HL-60/S4 treated with retinoic acid at 250 ng/mL for 4 days and 3 days (cell line): ENCODE measurements around the gene FARP1.

ENCODE experiments used
- in situ Hi-C: fragments of 300-500 bp; cut with MboI; formaldehyde crosslinking; loops from 2 replicates; pipeline ENCODE4 v1.7.0; 2022; ENCODE audit warnings: low sequenced_read_pairs

Gene FARP1

DNA sequence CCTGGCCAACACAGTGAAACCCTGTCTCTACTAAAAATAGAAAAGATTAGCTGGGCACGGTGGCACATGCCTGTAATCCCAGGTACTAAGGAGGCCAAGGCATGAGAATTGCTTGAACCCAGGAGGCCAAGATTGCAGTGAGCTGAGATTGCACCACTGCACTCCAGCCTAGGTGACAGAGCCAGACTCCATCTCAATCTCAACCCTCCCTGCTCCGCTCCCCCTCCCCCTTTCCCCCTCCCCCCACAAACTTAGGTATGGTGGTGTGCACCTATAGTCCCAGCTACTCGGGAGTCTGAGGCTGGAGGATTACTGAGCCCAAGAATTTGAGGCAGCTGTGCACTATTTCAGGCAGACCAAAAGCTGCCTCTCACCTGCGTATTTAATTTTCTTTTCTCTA is 55.8 kb downstream of the FARP1 start:
- in situ Hi-C loops, result no loop called here

DNA sequence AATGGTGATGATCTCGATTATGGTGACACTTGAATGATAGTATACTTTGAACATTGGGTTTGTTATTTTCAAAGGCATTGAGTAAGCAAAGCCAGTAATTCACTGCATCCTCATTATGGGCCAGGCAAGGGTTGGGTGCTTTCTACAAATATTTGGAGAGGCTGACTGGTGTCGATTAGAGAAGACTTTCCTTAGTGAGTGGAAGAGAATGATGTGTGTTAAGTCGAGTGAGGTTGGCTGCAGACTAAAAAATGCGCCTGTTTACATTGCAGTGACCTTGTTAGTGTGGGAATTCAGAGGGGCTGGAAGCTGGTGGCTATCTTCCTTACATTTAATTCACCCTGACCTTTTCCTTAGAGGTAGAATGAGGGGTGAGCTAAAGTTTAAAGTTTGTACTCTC is 56.6 kb downstream of the FARP1 start:
- in situ Hi-C loops, result no loop called here

DNA sequence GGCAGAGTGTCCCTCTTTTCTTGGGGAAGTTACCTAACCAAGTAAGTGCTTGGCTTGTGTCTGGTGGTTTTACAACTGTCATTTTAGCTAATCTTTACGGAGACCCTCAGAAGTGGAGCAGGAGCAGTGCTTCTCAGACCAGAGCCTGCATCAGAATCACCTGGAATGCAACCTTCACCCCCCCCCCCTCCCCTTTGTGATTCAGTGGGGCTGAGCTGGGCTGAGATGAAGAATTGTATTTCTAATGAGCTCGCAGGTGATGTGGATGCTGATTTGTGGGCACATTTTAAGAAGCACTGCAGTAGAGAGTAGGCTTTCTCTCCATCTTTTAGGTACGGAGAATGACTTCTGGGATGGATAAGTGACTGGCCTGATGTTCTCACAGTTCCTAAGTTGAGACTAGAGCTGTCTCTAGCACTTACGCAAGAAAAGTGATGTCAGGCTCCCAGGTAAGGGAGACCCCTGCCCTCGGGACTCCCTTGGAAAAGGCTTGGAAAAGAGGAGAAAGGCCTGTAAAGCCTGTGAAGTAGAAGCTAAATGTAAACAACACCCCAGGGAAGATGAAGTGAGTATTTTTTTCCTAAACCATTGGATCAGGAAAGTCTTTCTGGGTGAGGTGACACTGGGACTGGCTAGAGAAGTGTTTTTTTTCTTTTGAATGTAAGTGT is 57.5 kb downstream of the FARP1 start:
- in situ Hi-C loops, result no loop called here

DNA sequence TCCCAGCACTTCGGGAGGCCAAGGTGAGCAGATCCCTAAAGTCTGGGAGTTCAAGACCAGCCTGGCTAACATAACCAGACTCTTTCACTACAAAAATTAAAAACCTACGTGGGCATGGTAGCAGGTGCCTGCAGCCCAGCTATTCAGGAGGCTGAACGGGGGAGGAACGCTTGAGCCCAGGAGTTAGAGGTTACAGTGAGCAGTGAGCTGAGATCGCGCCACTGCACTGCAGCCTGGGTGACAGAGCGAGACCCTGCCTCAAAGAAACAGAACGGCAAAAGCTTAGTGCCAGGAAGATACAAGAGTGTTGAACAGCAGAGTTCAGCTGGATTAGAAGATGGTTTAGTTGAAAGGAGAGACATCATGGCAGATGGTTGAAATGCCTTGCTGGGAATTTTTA is 58.3 kb downstream of the FARP1 start:
- in situ Hi-C loops, result no loop called here

DNA sequence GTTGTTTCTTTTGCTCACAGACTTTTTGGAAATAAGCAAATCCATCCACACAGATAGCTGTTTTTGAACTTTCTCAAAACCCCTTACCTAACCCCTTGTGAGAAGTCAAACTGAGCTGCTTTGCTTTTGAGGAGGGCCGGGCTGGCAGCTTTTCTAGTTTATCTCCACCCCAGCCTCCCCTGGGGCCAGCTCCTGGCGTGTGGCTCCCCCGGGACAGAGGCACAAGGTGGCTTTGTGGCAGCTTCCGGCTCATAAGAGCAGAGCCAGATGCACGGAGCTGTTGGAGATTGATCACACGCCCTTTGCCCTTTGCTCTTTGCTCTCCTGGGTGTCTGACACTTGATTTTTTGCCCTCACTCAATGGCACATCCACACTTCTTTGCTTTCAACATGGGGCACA is 59.1 kb downstream of the FARP1 start:
- in situ Hi-C loops, result no loop called here

DNA sequence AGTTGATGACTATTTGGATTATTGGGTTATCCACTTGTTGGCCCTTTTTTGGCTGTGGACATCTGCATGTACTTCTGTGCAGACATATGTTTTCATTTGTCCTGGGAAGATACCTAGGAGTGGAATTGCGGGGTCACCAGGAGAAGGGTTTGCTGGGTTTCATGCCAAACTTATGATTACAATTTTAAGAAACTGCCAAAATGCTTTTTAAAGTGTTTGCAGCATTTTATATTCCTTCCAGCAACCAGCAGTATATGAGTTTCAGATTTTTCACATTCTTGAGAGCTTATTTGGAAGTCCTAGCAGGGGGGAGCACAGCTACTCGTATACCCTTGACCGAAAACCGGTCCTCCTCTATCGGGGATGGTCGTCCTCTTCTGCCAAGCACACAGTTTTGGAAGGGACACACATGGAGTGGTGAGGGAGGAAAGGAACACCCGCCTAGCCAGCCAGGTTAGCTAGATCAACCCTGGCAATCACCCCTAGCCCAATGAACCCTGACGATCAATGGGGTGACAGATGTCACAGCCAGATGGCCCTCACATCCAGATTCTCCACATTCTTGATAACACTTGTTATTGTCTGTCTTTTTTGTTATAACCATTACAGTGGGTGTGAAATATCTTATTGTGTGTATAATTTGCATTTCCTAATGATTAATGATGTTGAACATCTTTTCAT is 60.9 kb downstream of the FARP1 start:
- in situ Hi-C loops, result no loop called here

DNA sequence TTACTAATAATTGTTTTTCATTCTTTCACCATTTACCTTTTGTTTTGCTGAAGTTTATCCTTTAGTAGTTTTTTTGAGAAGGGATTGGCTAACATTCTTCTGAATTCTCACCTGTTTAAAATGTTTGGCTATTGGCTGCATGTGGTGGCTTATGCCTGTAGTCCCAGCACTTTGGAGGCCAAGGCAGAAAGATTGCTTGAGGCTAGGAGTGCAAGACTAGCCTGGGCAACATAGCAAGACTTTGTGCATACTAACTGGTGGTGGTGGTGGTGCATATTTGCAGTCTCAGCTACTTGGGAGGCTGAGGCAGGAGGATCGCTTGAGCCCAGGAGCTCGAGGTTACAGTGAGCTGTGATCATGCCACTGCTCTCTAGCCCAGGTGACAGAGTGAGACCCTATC is 61.7 kb downstream of the FARP1 start:
- in situ Hi-C loops, result no loop called here

DNA sequence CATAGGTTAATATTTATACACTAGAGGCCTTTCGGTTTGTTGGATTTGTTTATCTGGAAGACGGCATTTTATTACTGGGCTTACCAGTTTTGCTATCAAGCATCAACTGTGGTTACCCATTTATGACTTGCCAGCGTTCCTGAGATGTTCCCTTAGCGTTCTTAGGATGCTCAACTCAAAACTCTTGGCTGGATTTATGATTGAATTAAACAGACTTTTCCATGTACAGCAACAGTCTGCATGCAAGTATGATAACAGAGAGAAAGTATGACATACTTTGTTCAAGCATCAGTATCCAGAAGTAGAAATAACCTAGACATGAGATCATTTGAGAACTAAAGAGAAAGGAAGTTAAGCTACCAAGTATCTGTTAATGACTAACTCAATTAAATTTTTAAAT is 64.1 kb downstream of the FARP1 start:
- in situ Hi-C loops, result no loop called here

DNA sequence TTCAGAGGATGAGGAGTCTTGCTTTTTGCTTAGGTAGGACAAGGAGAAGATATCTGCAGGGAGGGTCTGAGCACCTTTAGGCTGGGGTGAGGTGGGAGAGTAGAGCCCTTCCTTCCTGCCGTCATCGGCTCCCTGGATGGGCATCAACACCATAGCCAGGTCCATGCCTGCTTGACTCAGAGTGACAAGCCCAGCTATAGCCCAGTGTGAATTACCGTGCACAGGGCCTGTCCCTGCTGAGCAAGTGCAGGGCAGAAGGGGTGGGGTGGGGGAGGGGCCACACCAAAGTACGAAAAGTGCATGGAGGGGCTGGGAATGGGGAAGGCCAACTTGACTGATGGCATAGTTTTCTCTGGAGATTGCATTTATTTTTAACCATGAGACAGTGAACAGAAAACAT is 64.5 kb downstream of the FARP1 start:
- in situ Hi-C loops, result no loop called here

DNA sequence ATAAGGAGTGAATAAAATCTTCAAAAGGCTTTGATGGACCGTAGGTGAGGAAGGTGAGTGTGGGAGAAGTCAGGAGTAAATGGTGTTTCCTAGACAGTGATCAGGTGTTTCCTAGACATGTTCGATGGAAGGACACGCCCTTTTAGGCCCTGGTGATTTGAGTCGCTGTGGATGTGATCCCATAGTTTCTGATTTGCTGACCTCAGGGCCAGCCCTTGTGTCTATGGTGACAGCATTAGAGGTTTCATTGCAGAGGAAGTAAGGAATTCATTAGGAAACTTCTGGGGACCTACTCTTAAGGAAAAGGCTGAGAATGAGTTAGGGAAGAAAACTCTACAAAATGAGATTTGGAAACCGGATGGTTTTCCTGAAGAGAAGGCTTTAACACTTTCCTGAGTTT is 65.7 kb downstream of the FARP1 start:
- in situ Hi-C loops, result no loop called here

DNA sequence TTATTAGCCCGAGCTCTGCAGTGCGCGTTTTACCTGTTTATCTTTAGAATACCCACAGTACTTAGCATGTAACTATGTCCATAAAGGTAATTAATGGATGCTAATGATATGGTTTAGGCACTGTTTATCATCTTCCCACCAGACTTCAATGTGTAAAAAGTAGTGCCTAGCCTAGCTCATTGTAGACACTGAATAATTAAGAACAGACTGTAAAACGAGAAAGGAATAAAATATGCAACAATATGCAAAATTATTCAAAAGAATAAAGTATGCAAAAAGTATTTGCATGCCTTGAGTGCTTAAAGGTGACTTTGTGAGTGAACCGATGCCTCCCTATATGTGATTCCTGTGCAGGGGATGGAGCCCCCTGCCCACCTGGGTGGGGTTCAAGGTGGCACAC is 69.9 kb downstream of the FARP1 start:
- in situ Hi-C loops, result no loop called here

DNA sequence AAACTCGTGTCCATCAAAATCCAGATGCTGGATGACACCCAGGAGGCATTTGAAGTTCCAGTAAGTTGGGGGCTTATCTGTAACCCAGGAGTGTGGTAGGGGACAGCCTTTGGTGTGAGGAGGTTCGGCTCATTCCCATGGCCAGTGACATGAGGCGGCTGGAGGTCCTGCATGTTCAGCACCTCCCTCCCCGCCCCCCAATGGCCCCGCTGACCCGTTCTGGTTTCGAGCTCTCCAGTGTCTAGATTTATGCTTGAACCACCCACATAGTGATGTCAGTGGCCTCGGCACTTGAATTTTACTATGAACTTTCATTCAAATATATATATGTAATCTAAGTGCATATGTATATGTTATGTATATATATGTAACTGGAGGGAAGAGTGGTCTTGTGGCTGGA is 70.5 kb downstream of the FARP1 start:
- in situ Hi-C loops, result no loop called here

DNA sequence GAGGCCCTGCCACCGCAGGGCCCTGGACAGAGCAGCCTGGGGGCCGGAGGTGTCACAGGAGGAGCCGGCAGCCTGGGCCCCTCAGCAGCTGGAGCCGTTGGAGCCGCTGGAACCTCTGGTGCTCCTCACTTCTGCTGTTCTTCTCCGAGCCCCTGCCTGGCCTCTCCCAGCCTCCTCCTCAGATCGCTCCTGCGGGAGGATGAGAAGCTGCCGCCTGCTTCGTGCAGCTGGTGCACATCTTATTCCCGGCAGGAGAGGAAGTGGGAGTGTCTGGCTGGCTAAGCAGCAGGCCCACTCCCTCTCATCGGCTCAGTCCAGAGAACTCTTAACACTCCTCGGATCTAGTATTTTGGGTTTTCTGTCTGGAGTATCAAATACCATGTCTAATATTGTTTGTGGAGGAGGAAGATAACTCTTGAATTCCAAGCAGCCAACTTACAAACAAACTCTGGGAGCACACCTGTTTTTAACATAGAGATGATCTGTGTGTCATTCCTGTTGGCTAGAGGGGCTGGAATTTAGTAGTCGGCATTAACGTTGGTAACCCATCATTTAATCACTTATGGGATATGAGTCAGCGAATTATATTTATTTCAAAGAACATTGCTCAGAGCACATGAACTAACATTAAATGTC is 71.2 kb downstream of the FARP1 start:
- in situ Hi-C loops, result no loop called here

DNA sequence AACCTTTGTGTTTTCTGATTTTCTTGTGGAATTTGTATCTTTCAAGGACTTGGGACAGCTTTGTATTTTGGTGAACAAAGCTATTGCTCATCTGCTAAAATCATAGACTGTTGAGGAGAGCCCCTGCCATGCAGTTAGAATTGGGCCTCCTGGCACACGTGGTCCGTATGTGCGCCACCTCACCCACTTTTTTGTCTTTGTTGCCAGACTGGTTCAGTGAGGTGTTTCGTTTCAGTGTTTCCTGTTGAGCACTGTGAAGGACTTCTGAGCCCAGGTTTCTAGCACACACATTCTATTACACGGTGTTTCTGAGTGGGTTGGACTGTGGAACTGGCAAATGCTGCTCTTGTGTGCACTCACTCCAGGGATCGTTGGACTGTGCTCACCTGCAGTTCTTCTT is 71.8 kb downstream of the FARP1 start:
- in situ Hi-C loops, result no loop called here

DNA sequence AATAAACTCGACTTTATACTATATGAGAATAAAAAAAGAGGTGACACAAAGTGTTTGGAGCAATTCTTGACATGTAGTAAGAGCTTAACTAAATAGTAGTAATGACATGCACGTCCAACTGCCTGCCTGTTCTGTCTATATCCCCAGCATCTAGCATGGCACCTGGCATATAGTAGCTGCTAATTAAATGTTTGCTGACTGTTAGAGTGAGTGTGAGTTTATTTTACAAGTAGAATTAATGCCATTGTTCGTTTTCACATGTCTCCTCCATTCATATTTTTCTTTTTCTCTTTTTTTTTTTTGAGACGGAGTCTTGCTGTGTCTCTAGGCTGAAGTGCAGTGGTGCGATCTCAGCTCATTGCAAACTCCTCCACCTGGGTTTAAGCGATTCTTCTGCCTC is 72.6 kb downstream of the FARP1 start:
- in situ Hi-C loops, result no loop called here

DNA sequence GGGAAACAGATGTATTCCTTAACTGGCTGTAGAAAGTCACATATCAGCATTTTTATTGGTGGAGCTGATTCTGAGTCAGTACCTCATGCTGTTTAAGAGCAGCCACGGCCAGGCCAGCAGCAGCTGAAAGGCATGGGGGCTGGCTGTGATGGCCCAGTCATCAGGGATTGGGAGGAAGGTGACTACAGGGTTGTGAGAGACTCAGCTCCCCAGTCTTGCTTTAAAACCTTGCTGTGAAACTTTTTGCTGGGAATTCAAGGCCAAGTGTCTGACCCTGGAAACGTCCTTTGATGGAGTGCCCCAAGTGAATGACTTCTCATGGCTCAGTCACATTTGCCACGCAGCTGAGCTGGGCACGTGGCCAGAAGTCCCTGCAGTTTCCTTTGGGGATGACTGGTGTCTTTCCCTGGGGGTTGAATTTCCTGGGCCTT is 73.3 kb downstream of the FARP1 start:
- in situ Hi-C loops, result no loop called here

DNA sequence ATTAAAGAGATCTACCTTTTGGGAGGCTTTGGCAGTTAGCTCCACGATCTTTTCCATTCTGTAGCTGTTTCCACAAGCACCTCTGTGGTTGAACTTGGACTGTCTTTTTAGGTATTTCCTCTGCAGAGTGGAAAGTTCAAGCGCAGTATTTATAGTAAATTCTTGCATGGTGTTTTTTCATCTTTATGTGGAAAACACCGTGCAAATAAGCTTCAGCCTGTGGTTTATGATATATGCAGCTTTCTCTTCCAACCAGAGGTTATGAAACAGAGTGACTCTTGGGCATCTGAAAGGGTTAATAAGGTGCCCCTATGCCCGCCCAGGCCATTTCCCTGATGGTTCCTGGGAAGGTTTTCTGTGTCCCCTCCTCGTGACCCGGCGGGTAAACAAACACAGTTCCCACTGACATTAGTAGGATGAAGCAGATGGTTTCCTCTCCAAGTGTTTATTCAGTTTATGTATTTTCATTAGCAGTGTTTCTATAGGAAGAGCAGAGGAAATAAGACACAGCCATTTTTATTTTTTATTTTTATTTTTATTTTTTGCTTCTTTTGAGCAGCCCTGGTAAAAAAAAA is 73.9 kb downstream of the FARP1 start:
- in situ Hi-C loops, result no loop called here

DNA sequence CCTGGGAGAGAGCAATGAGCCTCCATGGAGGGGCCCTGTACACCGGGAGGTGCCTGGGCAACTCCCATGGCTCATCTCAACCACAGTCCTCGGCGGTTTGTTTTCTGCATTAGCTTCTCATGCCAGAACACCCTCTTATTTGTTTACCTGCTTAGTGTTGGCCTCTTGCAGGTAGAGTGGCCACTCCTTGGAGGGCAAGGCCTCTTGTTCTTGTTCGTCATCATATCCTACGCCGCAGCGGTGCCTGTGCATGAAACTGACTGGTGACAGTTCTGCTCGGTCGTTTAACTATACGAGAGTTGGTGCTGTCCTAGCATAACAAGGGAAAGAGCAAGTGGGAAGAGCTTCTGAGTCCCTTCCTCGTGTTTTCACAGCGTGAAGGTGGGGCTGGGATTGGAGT is 74.7 kb downstream of the FARP1 start:
- in situ Hi-C loops, result no loop called here

DNA sequence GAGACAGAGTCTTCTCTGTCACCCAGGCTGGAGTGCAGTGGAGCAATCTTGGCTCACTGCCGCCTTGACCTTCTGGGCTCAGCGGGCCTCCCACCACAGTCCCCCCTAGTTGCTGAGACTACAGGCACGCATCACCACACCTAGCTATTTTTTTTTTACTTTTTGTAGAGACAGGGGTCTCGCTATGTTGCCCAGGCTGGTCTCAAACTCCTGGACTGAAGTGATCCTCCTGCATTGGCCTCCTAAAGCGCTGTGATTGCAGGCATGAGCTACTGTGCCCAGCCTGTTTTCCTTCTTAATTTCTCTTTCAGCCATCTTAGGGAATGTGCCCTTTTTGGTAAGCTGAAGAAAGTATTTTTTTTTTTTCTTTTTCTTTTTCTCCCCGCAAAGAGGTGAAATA is 76.8 kb downstream of the FARP1 start:
- in situ Hi-C loops, result no loop called here

DNA sequence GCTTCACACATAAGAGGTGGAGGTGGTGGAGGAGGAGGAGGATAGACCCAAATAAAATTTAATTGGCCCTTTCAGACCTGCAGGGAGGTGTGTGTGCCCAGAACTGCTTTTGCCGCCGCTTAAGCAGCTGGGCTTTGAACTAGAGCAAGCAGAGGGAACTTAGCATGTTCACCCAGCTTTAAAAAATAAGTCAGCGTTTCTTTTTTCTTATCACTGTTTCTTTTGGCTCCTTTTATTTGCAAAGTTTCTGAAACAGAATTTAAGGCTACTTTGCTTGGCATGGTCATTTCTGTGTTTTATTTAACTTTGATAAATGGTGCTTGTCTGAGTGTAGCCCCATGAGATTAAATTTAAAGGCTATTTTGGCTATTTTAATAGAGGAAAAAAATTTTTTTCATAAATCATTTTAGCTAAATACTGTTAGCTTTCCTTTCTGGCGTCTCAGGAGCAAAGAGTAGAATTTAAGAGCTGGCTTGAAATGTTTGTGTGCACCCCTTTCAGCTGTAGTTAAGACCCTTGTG is 77.4 kb downstream of the FARP1 start:
- in situ Hi-C loops, result no loop called here

DNA sequence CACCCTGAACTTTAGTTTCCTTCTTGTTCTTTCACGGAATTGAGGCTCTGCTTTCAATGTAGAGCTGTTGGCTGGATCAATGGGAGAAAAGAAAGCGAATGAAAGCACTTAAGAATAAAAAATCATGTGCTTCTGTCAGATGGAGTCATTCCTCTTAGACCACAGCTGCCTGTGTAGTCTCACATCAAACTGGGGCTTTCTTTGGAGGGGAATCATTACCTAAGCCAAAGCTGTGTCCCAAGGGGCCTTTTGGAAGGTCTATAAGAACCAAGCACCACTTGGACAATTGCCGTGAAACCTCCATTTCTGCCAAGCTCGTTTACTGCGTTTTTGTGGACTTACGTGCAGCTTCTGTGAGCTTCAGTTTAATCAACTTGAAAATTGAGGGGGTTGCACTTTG is 78.3 kb downstream of the FARP1 start:
- in situ Hi-C loops, result no loop called here

DNA sequence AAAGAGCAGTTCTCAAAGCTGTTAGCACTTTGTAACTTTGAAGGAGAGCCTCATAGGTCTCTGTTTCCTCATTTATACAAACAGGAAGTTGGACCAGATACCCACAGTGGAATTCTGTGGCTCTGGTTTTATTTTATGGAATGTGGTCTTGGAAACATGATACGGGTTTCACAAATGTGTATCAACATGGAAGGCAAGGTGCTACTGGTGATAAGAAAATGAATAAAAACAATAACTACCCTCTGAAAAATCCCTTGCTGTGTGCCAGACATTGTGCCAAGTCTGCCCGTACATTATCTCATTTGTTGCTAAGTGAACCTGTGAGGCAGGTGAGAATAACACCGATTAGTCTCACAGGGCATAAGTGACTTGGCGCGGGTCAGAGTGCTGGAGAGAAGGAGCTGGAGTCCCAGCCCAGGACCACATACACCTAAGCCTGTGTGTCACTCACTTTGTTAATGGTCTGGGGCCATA is 79.2 kb downstream of the FARP1 start:
- in situ Hi-C loops, result no loop called here
